NCI-H226 (cell line): Measurements from ENCODE around the gene PCSK6.
A peak's percentile ranks its signal among the peaks of the same experiment; 100 is the strongest.
"Not testable (repeated sequence)": the region's sequence is repeated elsewhere in the genome, so short reads cannot be mapped to it uniquely, and the experiment has no call there.

Source experiments
- DNase-seq: peaks from one replicate; pipeline ENCODE4 v3.0.0-alpha.2; 2015

The PCSK6 gene

DNA sequence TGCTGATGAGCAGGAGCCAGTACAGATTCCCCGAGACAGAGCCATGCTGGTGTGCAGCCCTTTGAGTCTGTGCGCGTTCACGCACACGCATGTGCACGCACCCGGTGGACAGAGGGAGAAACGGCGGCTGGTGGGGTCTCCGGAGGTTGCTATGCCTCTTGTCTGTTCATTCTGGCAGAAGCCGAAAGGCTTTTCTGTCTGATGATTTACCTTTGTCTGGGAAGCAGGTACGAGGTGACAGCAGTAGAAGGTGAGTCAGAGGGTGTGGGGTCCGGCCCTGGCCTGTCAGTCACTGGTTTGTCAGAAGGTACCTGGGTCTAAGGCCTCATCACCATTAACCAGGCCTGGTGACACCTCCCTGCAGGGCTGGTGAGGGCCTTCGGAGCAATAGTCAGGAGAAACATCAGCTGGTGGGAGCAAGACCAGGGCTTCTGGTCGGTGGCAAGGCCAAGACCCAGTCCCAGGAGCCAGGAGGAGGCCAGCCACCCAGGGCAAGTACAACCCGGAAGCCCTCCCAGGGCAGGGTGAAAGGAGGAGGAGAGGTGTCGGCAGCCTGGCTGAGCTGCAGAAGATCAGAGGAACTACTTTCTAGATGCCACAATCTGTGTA is 7.5 kb downstream of the PCSK6 start:
- DNase-seq = no peak

DNA sequence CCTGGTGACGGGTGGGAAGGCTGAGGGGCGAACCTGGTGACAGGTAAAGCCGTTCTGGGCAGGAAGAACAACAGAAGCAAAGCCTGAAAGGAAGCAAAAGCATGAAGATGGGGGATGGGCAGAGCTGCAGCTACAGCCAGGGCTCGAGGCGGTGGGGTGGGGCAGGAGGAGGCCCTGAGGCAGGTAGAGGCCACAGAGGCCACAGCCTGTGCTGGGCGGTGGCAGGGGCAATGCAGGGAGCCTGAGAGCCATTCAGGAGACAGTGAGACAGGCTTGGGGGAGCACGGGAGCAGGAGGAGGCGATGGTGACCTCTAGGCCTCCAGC is 8.2 kb downstream of the PCSK6 start:
- DNase-seq = no peak

DNA sequence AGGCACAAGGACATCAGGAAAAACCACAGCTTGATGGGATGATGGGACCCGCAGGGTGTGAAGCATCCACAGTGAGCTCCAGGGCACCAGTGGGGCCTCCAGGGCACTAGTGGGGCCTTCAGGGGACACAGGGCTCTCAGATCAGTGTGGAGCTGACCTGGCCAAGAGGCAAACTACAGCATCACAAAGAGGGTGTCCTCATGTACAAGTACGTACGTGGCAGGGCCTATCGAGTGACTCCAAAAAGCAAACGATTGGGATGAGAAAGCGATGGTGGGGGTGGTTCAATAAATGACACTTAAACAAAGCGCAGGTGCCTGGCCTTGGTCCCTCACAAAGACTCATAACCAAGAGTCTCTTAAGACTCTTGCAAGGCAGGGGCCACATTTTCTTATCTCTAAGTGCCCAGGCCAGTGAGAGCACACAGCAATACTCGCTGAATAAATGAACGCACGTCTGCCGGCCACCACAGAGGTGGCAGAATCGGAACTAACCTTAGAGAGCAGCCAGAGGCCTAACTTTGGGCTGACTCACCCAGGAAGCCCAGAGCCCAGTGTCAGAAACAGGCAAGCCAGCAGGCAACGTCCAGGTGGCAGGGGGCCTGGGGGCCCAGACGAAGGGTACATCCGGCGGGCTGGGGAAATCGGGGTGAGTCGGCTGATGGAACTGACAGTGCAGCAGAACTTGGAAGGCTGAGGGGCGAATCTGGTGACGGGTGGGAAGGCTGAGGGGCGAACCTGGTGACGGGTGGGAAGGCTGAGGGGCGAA is 8.7 kb downstream of the PCSK6 start:
- DNase-seq = no peak

DNA sequence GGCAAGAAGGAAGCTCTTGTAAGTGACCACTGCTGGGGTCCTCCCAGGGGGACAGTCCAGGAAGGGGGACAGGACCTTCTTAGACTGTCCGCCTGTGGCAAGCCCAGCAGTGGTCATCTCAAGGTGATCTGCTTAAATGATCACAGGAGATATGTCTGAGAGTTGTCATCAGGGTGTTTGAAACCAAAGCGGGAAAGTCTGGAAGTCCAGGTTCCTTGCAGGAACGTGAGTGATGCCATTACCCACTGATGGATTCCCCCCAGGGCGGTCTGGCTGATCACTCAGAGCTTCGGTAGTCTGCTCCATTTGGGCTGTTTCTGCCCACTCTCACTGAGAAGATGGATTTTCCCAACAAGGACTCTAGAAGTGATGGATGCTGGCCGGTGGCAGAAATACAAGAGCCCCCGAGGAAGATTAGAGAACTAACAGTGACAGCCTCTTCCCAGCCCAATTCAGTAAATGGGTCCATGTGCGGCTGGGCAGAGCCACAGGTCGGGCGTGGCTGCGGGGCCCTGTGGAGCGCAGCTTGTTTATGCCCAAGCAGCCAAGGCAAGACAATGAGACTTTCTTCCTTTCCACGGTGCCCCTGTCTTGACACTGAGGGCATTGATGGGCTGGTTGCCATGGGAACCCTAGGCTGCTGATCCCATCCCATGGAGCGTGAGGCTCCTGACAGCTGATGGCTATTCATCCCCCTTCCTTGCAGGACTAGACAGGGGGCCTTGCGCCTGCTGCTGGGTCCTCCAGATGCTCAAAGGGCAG is 9.5 kb downstream of the PCSK6 start:
- no peak for DNase-seq

DNA sequence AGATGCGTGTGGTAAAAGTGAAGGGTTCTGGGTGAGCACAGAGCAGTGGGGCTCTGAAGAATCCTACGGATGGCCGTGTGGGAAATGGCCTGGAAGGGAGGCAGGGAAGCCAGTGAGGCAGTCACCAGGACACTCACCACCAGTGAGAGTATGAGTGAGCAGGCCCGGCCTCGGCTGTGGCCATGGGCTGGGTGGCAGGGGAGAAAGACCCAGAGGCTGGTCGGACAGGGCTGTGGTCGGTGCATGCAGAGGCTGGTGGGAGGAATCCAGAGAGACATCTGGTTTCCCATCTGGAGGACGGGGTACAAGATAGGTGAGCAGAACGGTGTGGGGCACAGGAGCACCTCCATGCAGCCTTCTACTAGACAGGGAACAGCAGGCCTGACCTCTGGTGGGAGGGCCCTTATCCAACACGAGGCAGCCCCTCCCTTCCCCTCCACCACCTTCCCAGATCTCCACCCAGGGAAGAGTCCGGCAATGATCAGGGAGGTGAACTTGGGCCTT is 10.1 kb downstream of the PCSK6 start:
- no peak for DNase-seq

DNA sequence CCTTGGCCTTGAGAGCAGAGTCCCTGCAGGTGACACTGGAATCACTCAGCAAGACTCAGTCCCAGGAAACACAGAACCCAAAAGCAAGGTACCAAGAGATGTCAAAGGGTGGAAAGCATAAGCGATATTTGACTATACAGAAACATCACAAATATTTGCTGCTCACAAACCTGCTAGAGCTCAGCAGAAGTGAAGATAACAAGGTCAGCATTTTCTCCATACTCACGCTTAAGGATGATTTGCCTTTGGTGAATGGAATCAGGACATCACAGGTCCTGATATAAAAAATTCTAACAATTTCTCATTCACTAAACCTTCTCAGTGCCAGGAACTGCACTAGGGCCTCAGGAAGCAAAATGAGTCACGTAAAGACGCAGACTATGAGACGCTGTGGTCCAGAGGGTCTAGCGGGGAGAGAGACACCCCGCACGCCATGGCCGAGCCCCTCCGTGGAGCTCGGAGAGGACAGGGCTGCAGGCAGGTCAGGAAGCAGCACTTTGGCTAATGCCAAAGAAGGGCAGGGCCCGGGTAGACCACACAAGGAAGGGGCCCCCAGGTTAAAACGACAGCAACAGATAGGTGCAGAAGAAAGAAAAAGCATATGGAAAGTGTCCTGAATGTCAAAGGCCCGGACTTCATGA is 10.7 kb downstream of the PCSK6 start:
- DNase-seq = no peak

DNA sequence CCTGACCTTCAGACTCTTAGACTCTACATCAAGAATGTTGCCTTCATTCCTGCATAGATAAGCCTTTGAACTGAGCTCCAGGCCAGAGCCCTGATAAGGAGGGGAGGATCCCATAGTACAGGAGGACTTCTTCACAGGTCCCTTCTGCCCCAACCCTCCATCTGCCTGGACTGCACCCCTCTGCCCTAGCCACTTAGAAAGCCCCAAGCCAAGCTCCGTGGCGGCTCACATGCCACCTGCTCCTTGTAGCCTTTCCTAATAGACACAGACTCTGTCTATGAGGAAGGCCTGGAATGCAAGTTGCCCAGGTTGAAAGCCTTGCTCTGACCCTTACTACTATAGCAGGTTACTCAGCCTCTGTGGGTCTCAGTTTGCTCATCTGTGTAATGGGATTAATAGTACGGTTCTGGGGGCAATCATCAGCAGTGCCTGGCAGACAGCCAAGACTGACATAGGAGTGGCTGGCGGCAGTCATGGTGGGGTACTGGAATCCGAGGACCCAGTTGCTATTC is 11.6 kb downstream of the PCSK6 start:
- peak; percentile 61 for DNase-seq

DNA sequence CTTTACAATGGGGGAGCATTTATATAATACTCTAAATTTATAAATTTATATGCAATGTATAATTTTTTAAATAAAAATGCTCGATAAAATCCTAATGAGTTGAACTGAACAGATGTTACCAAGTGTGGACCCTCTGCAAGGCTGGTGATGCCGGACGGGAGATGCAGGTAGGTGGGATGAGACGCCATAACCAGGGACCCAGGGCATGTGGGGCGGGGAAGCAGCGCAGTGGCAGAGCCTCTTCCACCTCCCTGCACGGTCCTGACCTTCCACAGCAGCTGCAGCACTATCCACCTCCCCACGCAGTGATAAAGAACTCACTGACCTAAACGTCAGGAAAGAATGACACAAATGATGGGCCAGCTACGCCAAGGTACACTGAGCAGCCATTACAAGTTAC is 12.8 kb downstream of the PCSK6 start:
- DNase-seq = no peak

DNA sequence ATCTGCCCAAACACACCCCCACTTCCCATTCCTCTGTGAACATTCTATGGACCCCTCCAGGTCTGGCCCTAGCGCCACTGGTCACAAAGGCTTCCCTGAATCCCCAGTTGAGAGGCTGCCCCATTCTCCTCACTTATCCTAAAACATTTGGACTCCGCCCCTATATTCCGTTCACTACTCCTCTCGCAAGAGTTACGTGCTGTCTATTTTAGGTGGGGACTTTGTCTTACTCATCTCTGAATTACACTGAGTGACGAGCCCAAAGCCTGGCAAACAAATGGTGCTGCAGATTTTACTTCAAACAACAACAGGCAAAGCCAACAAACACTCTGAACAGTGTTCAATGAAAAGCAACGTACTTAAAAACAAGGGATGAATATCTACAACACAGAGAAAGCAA is 14.5 kb downstream of the PCSK6 start:
- DNase-seq = no peak

DNA sequence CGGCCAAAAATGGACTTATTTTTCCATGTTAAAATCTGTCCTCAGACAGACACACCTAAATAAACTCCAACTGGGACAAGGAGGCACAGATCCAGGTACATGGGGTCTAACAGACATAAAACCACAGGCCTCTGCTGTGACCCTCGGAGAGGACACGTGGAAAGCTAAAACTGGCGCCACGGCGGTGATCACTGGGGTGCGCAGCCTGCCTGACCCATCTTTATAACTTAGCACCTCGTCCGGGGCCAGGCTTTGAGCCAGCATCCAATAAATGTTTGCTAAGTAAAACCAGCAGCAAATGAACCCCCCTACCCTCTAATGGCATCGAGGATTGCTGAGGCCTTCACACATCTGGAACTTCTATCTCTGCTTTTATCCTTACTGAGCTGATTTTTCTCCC is 15.3 kb downstream of the PCSK6 start:
- no peak for DNase-seq

DNA sequence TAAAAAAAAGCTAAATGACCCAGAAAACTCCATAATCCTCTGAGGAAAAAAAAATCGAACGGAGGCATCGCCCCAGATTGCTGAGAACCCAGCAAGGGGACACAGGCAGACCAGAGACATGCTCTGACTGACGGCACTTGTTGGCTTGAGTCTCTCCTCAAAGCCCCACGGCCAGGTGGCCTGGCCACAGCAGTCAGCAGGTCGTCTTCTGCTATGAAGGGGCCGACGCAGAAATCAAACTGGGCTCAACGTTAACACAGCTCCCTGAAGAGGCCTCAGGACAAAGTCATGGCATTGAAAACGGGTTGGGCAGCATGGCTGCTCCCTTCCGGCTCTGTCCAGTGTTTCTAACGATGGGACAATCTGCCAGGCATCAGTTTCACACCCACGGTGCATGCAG is 17.5 kb downstream of the PCSK6 start:
- DNase-seq = no peak

DNA sequence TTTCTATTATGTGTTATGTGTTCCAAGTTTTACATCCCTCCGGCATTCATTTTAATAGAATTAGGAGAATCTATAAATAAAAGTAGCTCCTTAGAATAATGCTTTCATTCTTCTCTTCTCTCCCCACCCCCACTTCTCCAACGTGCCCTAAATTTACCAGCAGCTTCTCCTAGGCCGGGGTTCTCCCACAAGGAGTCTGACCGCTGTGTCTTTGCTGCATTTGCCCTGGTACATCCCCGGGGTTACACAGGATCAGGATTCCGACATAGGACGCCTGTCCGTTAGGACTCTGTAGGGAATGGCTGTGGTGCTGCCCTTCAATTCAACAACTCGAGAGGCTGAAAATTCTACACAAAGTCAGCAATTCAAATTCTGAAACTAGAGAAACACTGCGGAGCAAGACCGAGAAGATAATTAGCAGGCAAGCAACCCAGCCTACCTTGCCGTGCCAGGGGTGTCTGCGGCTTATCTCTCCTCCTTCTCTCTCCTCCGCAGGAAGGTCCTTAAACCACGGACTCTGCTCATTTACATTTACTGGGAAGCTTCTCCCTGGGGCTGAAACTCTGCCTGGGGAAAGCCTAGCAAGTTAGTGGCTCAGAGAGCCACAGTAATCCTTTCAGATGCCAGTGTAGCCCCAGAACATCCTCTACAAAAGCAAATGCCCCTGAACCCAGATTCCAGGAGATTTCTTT is 18.8 kb downstream of the PCSK6 start:
- DNase-seq = no peak

DNA sequence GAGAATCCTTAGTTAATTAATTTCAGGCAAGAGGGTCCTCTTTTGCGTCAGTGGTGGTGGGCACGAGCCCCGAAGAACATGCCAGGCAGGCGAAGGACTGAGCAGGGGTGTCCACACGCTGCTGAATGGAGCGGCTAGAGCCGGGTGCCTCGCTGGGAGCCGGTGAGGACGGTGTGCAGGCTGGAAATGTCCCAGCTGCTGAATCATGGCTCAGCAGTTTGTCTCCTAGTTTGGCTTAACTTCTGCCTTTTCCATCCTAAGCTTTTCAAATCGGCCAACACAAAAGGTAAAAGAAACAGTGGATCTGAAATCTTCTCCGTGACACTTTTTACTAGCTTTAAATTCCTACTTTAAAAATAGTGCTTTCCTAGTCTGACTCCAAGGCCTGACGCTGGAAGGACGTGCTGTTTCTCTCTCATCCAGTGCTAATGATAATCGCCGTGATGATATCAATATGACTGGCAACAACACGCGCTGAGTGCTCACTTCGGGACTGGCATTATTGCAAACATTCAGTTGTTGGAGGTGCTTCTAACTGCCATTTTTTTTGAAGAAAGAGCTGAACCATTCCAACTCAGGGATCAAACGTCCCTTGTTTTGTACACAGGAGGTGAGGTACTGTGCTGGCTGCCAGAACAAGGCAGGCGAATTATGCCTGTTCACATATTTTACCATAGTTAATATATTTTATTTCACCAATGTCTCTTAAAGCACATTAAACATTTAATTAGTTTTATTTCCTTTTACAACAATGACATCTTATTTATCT is 19.8 kb downstream of the PCSK6 start:
- no peak for DNase-seq

DNA sequence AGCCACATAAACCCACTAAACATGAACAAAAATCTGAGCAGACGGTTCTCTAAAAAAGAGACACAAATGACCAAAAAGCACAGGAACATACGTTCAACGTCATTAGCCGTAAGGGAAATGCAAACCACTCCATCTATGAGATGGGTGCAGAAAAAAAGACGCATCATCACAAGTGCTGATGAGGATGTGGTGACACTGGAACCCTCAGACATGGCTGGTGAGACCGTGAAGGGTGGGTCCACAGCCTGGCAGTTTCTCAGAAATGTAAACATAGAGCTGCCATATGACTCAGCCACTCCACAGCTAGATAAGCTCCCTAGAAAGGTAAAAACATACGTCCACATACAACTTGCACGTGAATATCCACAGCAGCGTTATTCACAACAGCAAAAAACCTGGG is 23.3 kb downstream of the PCSK6 start:
- no peak for DNase-seq

DNA sequence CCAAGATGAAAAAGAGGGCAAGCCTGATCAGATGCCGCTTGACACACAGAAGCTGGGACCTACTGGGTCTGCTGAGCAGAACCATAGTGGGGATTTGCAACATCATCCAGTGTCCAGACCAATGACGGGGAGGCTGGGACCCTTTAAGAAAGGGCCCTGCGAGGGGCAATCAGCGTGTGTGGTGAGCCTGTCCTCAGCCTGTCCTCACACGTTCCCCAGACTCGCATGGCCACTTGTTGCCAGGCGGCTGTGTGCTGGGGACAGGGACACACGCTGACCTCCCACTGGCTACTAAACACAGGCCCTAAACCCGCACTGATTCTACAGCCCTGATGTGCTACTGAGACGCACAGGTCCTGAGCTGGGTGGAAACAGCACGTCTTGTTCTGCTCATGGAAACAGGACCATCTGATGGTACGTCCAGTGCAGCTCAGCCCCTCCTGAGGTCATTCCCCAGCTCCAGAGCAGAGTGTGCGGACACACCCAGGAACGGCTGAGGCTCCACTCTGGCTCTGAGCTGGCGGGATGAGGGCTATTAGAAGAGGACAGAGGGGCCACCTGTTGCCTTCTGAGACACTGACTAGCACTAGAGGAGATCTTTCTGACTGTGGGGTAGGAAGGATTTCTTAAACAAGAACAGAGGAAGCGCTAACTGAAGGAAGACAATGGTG is 24.4 kb downstream of the PCSK6 start:
- no peak for DNase-seq

DNA sequence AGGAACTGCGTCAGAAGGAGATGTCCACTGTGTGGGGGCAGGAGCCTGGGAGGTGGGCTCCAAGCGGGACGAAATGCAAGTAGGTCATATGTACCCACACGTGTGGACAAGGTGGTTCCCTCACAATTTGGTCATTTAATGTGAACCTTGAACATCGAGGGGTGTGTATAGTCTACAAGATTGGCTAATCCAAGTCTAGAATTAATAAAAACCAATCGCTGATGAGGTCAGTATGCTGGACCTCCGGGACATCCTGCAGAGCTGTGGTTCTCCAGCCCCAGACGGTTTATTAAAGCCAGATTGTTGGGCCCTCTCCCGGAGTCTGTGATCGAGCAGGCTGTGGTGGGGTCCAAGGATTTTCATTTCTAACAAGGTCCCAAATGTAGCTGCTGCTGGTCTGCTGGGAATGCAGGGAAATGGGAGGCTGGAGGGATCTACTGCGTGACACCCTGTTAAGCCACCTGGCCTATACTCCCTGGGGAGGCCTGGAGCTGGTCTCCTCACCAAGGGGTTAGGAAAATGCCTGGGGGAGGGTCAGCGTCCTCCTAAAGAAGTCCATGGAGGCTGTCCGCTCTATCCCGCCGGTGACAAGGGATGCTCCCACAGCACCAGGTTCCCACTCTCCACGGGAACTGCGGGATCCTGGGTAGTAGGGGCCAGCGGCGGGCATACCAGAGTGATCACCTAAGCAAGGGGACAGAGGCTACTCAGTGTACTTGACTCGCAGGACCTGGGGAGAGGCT is 25.1 kb downstream of the PCSK6 start:
- no peak for DNase-seq

DNA sequence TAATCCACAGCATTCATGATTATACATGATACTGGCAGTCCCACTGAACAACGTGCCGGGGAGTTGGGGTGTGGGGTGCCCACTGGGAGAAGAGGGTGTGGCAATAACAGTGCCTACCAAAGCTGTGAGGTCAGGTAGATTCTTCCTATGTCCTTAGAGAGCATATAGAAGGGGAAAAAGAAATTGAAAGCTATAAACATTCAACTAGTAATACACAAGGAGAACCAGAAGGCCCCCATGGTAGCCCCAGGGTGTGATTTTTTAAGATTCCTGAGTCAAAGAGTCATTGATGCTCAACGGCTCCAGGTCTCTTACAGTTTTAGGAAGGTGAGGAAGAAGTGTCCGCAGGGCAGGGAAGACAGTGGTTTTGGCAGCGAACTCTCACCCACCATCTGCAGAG is 25.8 kb downstream of the PCSK6 start:
- DNase-seq = not testable (repeated sequence)

DNA sequence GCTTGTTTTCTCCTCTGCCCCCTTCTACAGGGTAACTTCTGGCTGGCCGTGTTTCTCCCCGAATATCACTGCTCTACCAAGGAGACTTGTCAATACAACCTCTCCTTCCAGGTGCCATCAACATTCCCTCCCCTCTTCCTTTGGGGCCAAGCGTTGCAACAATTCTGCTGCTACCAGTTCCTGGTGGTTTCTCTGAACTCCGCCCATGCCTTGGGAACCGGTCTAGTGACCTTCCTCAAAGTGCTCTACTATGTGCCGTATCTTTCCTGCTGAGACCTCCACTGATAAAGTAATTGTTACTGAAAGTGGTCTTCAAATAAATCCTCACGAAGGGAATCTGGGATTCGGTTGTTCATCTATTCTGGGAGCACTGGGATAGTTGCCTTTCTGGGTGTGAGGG is 26.2 kb downstream of the PCSK6 start:
- no peak for DNase-seq

DNA sequence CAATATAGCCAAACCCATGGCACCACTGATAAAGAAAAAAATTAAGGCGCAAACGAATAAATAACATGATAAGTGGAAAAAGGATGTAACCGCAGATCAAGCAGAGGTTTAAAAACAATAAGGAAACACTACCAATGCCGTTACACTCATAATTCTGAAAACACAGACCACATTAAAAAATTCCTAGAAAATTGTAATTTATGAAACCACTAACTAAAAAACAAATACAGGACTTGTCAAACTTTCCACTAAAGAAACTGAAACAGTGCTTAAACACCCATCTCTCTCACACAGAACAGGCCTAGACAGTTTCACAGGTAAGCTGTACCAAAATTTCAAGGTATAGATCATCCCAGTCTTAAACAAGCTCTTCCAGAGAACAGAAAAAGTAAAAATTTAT is 28.4 kb downstream of the PCSK6 start:
- no peak for DNase-seq

DNA sequence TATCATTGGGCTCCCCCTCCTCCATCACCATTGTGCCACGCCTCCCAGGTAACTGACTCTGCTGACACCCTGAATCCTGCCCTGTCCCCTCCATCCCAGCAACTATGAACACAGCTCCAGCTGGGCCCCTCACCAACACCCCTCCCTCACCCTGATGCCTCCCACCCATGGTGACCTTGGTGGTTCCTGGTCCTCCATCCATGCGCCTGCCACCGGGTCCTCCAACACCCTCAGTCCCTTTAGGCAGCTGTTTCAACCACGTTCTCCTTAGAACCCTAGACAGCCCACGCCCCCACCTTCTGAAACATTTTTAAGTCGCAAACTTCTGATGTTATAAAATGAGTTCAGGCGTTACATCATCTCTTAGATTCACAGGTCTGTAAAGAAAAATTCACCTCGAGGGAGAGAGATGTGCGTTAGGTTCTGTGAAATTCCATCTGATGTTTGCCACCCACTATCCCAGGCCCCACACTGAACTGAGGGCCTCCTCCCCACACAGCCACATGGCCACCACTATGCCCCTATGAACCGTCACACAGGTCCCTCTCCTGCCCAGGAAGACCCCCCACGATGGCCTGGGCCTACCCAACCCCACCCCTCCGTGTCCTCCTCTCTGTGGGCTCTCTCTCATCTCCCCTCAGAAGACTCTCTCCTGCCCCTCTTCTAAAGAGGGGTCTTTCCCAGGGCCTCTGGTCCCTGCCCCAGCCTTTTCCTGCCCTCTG is 29.8 kb downstream of the PCSK6 start:
- DNase-seq = no peak
